K562 (cell line): ENCODE measurements around the gene RNF114. TPM values are rescaled to one million over a fixed set of nuclear protein-coding genes. Genes with fewer than 3 reads are reported as not detected.

ENCODE experiments used
- ATAC-seq: fragments of 200-7000 bp; cut with Tn5 transposase; 3 replicates; pipeline ENCODE4 v1.9.1; 2020; ENCODE audit warnings: moderate library complexity
- BruUV-seq: library from RNA; stranded (reverse); fragments of 400-500 nt; replicated peaks from 2 replicates; lab custom pipeline; 2021; lab: Mats Ljungman, UMichigan
- CTCF ChIA-PET: fragments of 300-600 bp; formaldehyde crosslinking; extraction: SDS; loops from one replicate; lab custom pipeline; 2021; ENCODE audit warnings: low intra/inter-chr PET ratio; lab: Yijun Ruan, JAX
- POLR2A ChIA-PET: fragments of 300-600, 350-650 bp; sonication (Branson Sonifier 250); formaldehyde crosslinking; extraction: SDS; loops from one replicate; lab custom pipeline; 2021; ENCODE audit warnings: antibody characterized with exemption, inconsistent platforms; lab: Yijun Ruan, JAX
- DNase-seq, 4 experiments: peaks; one replicate each; pipeline versions ENCODE4 v3.0.0 to v3.0.0-alpha.2; 2011 to 2018; ENCODE audit warnings: low spot score in 3 of 4, mixed read lengths in 3 of 4; ENCODE audit errors: extremely low read depth in 1 of 4
- FAIRE-seq: peaks from 2 replicates; lab custom pipeline; 2011; peaks lifted over from hg19 to GRCh38; lab: Jason Lieb, UNC
- H2AFZ ChIP-seq: 2 replicates; pipeline ENCODE4 v1.6.0; 2011; ENCODE audit warnings: low read depth, low read length, control low read depth, inconsistent platforms
- H3K27ac ChIP-seq: fragments of 200-600 bp; 3 replicates; pipeline ENCODE4 v1.8.0; 2011; ENCODE audit warnings: low read depth, mild to moderate bottlenecking, control low read depth, inconsistent platforms, low read length, moderate library complexity, mixed read lengths; ENCODE audit errors: extremely low read depth
- H3K27me3 ChIP-seq, 2 experiments: fragments of 300-600 bp in 1 of 2; 2 replicates in 1 of 2; 3 replicates in 1 of 2; pipeline versions ENCODE4 v1.6.0 to v1.8.0; 2011; ENCODE audit warnings: inconsistent platforms in 2 of 2, low read length in 2 of 2, mild to moderate bottlenecking in 1 of 2, mixed read lengths in 1 of 2, moderate library complexity in 1 of 2; ENCODE audit not compliant: control insufficient read depth in 2 of 2, insufficient read depth in 2 of 2
- H3K36me3 ChIP-seq: fragments of 300-600 bp; 3 replicates; pipeline ENCODE4 v1.8.0; 2011; ENCODE audit warnings: mild to moderate bottlenecking, low read length, inconsistent platforms; ENCODE audit not compliant: control insufficient read depth, insufficient read depth
- H3K4me1 ChIP-seq, 2 experiments: fragments of 200-600 bp in 1 of 2; replicated peaks in 1 of 2; 2 replicates in 1 of 2; 3 replicates in 1 of 2; pipeline versions ENCODE4 v1.5.1 to v1.8.0; 2011; ENCODE audit warnings: inconsistent platforms in 2 of 2, low read length in 2 of 2, mild to moderate bottlenecking in 1 of 2, mixed read lengths in 1 of 2, moderate library complexity in 1 of 2; ENCODE audit not compliant: control insufficient read depth in 2 of 2, insufficient read depth in 2 of 2
- H3K4me2 ChIP-seq: 2 replicates; pipeline ENCODE4 v1.6.1; 2011; ENCODE audit warnings: low read length, control low read depth, inconsistent platforms, mixed read lengths; ENCODE audit not compliant: insufficient read depth
- H3K4me3 ChIP-seq: fragments of 200-600 bp; sonication (generic), shearing (Covaris generic); 2 replicates; pipeline ENCODE4 v1.5.1; 2016; ENCODE audit warnings: control low read depth, inconsistent platforms
- H3K79me2 ChIP-seq: fragments of 200-600 bp; 3 replicates; pipeline ENCODE4 v1.8.0; 2011; ENCODE audit warnings: low read length, inconsistent platforms; ENCODE audit not compliant: control insufficient read depth, insufficient read depth
- H3K9ac ChIP-seq, 2 experiments: 2 replicates each; pipeline versions ENCODE4 v1.6.0 to v1.6.1; 2011; ENCODE audit warnings: low read depth in 2 of 2, low read length in 2 of 2, control low read depth in 1 of 2, inconsistent platforms in 1 of 2, mild to moderate bottlenecking in 1 of 2, mixed read lengths in 1 of 2; ENCODE audit not compliant: insufficient read depth in 1 of 2
- H3K9me1 ChIP-seq: one replicate; pipeline ENCODE4 v1.6.0; 2011; ENCODE audit warnings: inconsistent platforms, mild to moderate bottlenecking, low read length, moderate library complexity; ENCODE audit not compliant: control insufficient read depth, insufficient read depth
- H3K9me3 ChIP-seq: replicated peaks from 2 replicates; pipeline ENCODE4 v1.5.1; 2011; ENCODE audit warnings: low read depth, low read length, inconsistent platforms; ENCODE audit not compliant: control insufficient read depth, insufficient read depth
- H4K20me1 ChIP-seq: replicated peaks from 2 replicates; pipeline ENCODE4 v1.6.1; 2011; ENCODE audit warnings: low read length, inconsistent platforms, mixed read lengths; ENCODE audit not compliant: control insufficient read depth, insufficient read depth
- CREB1 ChIP-seq, 2 experiments: sonication (generic) in 1 of 2; formaldehyde crosslinking in 1 of 2; IDR thresholded peaks; 2 replicates each; pipeline versions ENCODE4 v1.6.1 to v1.8.0; 2012 to 2022; ENCODE audit warnings: inconsistent platforms in 1 of 2, mild to moderate bottlenecking in 1 of 2, missing genetic modification reagents in 1 of 2, moderate library complexity in 1 of 2
- KDM2B ChIP-seq: fragments of 250-450 bp; sonication (Bioruptor Pico); IDR thresholded peaks from 2 replicates; pipeline ENCODE4 v1.8.0; 2021; ENCODE audit warnings: mild to moderate bottlenecking, moderate library complexity
- LARP7 ChIP-seq: fragments of 450-650 bp; IDR thresholded peaks from 2 replicates; pipeline ENCODE4 v1.6.1; 2016
- MTA1 ChIP-seq: fragments of 450-650 bp; IDR thresholded peaks from 2 replicates; pipeline ENCODE4 v1.6.1; 2017; ENCODE audit warnings: borderline replicate concordance
- MTF1 ChIP-seq: fragments of 250-450 bp; sonication (Bioruptor Pico); IDR thresholded peaks from 2 replicates; pipeline ENCODE4 v1.9.0; 2021; ENCODE audit warnings: moderate library complexity, mild to moderate bottlenecking, inconsistent platforms, borderline replicate concordance
- NR2C1 ChIP-seq, 2 experiments: fragments of 450-650 bp; IDR thresholded peaks; 2 replicates each; pipeline ENCODE4 v1.6.1; 2017; ENCODE audit warnings: mild to moderate bottlenecking in 2 of 2, antibody characterized with exemption in 1 of 2, inconsistent platforms in 1 of 2, missing compliant biosample characterization in 1 of 2, missing genetic modification characterization in 1 of 2
- NR2C2 ChIP-seq, 2 experiments: fragments of 200-800 bp in 1 of 2; sonication (Bioruptor generic) in 1 of 2; sonication (generic) in 1 of 2; formaldehyde crosslinking in 1 of 2; IDR thresholded peaks; 2 replicates each; pipeline versions ENCODE4 v1.6.1 to v1.8.0; 2016 to 2022; ENCODE audit warnings: mild to moderate bottlenecking in 1 of 2, missing compliant biosample characterization in 1 of 2, missing genetic modification characterization in 1 of 2, missing genetic modification reagents in 1 of 2
- PCBP1 ChIP-seq: fragments of 200-400 bp; formaldehyde crosslinking; IDR thresholded peaks from 2 replicates; pipeline ENCODE4 v1.6.1; 2018; ENCODE audit warnings: mild to moderate bottlenecking, low read depth, low read length; ENCODE audit not compliant: poor library complexity, severe bottlenecking
- PML ChIP-seq: IDR thresholded peaks from 2 replicates; pipeline ENCODE4 v1.6.1; 2012; ENCODE audit warnings: low read length, inconsistent platforms
- ZNF311 ChIP-seq: fragments of 250-450 bp; sonication (Bioruptor Pico); IDR thresholded peaks from 2 replicates; pipeline ENCODE4 v1.4.0; 2020; ENCODE audit warnings: mild to moderate bottlenecking, moderate library complexity
- ZNF354B ChIP-seq: fragments of 250-450 bp; sonication (Bioruptor Pico); IDR thresholded peaks from 2 replicates; pipeline ENCODE4 v1.4.0; 2020
- WGBS: fragments of 100-300 bp; shearing (Covaris generic); methylation state at CpG from one replicate; pipeline ENCODE4 v1.1.6; 2016; ENCODE audit warnings: low coverage, mixed read lengths; ENCODE audit not compliant: insufficient coverage; ENCODE audit errors: missing lambda C conversion rate; 5-methylcytosine and 5-hydroxymethylcytosine counted together
- in situ Hi-C: fragments of 300-500 bp; cut with MboI; formaldehyde crosslinking; loops from 4 replicates; pipeline ENCODE4 v1.15.0; 2018; ENCODE audit warnings: inconsistent platforms, mixed read lengths
- intact Hi-C: fragments of 100-400 bp; cut with micrococcal nuclease; formaldehyde crosslinking; loops from 2 replicates; pipeline ENCODE4 v1.14.2; 2022
- polyA plus RNA-seq, 8 experiments: library from polyadenylated mRNA; depleted of rRNA in 4 of 8; stranded (reverse) in 5 of 8; unstranded in 3 of 8; fragments of >200 nt; fragmentation: Nextera tagmentation in 2 of 8; fragmentation: Illumina TruSeq in 1 of 8; extraction: Ambion mirVana in 2 of 8; extraction: Trizol in 1 of 8; gene quantifications; 2 replicates each; pipeline versions ENCODE4 v1.2.1 to v1.2.3, GENCODE V29; 2011 to 2014; ENCODE audit warnings: inconsistent platforms in 1 of 8, missing spikeins in 1 of 8
- total RNA-seq, 7 experiments: library from RNA; depleted of rRNA in 6 of 7; stranded (reverse); fragments of >200 nt in 6 of 7; fragmentation: Illumina TruSeq in 2 of 7; extraction: Trizol in 2 of 7; gene quantifications; 2 replicates each; pipeline versions ENCODE4 v1.2.1 to v1.2.3, GENCODE V29; 2011 to 2021; ENCODE audit warnings: low replicate concordance in 1 of 7
- TF ChIP-seq, protein P1 (sequence below), 3 experiments: IDR thresholded peaks in 2 of 3; conservative IDR thresholded peaks in 1 of 3; 2 replicates each; pipeline ENCODE4 v1.5.1; 2011 to 2012; ENCODE audit warnings: low read length in 3 of 3, mild to moderate bottlenecking in 3 of 3, control low read depth in 2 of 3, improper control_type of control experiment in 1 of 3, inconsistent platforms in 1 of 3, low read depth in 1 of 3, mixed read lengths in 1 of 3, moderate library complexity in 1 of 3; ENCODE audit not compliant: insufficient read depth in 2 of 3
- TF ChIP-seq, protein P2 (sequence below): IDR thresholded peaks from 2 replicates; pipeline ENCODE4 v1.6.1; 2011; ENCODE audit warnings: borderline replicate concordance, low read depth, mild to moderate bottlenecking, moderate library complexity, low read length; ENCODE audit not compliant: insufficient read depth, poor library complexity, severe bottlenecking

The RNF114 gene
- total and polyA plus RNA-seq, 9 of the 15 experiments (the other 6 are each of a cell fraction or from before 2014, with no cell fraction given): 38.6 to 111 (median 62.6) TPM

DNA sequence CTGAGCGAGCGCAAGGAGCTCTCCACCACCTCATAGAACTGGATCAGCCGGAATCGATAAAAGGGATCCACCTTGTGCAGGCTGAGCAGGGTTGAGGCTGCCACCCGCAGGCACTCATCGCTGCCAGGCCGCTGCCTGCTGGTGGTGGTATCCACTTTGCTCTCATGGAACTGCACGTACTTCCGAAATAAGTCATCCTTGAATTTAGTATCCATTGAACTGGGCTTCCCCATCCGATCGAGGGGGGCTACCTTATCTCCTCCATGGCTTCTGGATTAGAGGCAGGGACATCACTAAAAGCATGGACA lies 28.0 kb upstream of the RNF114 start:
- CTCF ChIA-PET: no interaction called here
- peaks cover 0 to 16% of the 10 kb centered on the region in 2 experiments; a peak in 2 of 5 replicates for H3K4me1 ChIP-seq

DNA sequence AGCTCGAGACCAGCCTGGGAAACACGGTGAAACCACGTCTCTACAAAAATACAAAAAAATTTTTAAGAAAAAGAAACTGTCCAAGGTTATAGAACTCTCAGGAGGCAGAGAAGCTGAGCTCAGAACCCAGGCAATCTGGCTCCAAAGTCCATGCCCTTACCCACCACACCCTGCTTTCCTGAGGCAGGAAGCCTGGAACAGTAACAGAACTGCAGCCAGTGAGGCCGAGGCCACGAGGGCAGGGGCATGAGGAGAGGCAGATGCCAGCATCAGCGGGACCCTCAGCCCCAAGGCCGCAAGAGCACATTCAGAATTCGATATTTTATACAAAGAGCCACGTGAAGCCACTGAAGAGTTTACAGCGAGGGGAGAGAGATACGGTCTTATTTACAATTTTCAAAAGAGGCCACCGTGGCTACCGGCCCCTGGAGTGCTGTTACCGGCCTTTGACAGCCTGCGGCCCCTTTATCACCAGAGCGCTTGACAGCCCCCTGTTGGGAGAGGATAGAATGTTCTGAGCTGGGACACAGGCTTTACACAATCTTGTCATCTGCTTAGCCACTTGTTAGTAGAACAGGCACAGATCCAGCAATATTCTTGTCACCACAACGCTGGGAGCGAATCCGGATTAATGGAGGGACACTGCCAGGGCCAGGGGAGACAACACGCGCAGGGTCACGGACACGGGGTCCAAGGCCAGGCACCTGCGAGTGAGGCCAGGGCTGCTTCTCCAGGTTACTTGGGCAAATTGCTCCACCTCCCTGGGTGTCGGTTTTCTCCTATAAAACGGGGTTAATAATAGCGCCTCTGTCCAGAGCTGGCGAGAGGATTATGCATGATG lies 26.5 kb upstream of the RNF114 start:
- 85% methylated on average over 26 of the region's 28 CpGs for WGBS
- H3K36me3 ChIP-seq: peaks cover 64% of the 10 kb centered on the region
- TF ChIP-seq PCBP1 (no peak), ZNF311 (no peak), NR2C1 (IDR thresholded peaks at IDR 0.05) (no peak), NR2C1 (tag; IDR thresholded peaks at IDR 0.05) (no peak), MTA1 (no peak), LARP7 (no peak), ZNF354B (CRISPR knock-in tag) (no peak)
- TF ChIP-seq, protein P1, sequence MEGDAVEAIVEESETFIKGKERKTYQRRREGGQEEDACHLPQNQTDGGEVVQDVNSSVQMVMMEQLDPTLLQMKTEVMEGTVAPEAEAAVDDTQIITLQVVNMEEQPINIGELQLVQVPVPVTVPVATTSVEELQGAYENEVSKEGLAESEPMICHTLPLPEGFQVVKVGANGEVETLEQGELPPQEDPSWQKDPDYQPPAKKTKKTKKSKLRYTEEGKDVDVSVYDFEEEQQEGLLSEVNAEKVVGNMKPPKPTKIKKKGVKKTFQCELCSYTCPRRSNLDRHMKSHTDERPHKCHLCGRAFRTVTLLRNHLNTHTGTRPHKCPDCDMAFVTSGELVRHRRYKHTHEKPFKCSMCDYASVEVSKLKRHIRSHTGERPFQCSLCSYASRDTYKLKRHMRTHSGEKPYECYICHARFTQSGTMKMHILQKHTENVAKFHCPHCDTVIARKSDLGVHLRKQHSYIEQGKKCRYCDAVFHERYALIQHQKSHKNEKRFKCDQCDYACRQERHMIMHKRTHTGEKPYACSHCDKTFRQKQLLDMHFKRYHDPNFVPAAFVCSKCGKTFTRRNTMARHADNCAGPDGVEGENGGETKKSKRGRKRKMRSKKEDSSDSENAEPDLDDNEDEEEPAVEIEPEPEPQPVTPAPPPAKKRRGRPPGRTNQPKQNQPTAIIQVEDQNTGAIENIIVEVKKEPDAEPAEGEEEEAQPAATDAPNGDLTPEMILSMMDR (IDR thresholded peaks at IDR 0.05 in 2 of 3, conservative IDR thresholded peaks at IDR 0.05 in 1 of 3; ENCODE audit: insufficient read depth in 2 of 3, low read depth in 1 of 3, low read length in 3 of 3): peak; percentile 41 to 52 (median 42); a peak in 5 of 6 replicates
- TF ChIP-seq, protein P2, sequence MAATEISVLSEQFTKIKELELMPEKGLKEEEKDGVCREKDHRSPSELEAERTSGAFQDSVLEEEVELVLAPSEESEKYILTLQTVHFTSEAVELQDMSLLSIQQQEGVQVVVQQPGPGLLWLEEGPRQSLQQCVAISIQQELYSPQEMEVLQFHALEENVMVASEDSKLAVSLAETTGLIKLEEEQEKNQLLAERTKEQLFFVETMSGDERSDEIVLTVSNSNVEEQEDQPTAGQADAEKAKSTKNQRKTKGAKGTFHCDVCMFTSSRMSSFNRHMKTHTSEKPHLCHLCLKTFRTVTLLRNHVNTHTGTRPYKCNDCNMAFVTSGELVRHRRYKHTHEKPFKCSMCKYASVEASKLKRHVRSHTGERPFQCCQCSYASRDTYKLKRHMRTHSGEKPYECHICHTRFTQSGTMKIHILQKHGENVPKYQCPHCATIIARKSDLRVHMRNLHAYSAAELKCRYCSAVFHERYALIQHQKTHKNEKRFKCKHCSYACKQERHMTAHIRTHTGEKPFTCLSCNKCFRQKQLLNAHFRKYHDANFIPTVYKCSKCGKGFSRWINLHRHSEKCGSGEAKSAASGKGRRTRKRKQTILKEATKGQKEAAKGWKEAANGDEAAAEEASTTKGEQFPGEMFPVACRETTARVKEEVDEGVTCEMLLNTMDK: peak; percentile 10
- TF ChIP-seq, all 486 proteins: peak for 2
- DNase-seq (peak in 3 of 4 experiments; percentile 44 to 51 (median 48)), FAIRE-seq (peak; percentile 60), ATAC-seq (peak; percentile 76)
- Histone ChIP-seq H3K9me3 (no peaks in the 10 kb centered on the region), H3K27me3 (no peaks in the 10 kb centered on the region), H3K4me3 (no peak overlapping the region), H3K4me1 (peaks cover 9 to 27% of the 10 kb centered on the region in 2 experiments; a peak in 3 of 5 replicates), H3K9me1 (no peaks in the 10 kb centered on the region), H4K20me1 (peaks cover 11% of the 10 kb centered on the region; the same call in 1 of the 2 replicates), H3K27ac (no peak overlapping the region), H2AFZ (no peak overlapping the region), H3K79me2 (peaks cover 54% of the 10 kb centered on the region), H3K9ac (peak overlapping the region in 1 of 2 experiments; percentile 82; a peak in 2 of 4 replicates), H3K4me2 (no peak overlapping the region)
- intact Hi-C loops (no loop called here), in situ Hi-C loops (no loop called here)
- CTCF ChIA-PET: no interaction called here
- BruUV-seq: no TSS peak
- POLR2A ChIA-PET: interaction anchor here (1.1 kb wide), 1 partner anchor 18 kb away, joined by 5 read pairs; no protein-coding TSS in a partner anchor

More for the DNA sequence above, 28.0 kb upstream of the RNF114 start:
- H3K9ac ChIP-seq: no peak overlapping the region
- BruUV-seq: no TSS peak
- intact Hi-C loops: no loop called here
- no peak overlapping the region for H3K4me2 ChIP-seq
- POLR2A ChIA-PET: no interaction called here
- 92% methylated on average over 11 of the region's 11 CpGs for WGBS
- H3K79me2 ChIP-seq: peaks cover 39% of the 10 kb centered on the region
- TF ChIP-seq KDM2B (no peak), PML (no peak), NR2C2 (CRISPR knock-in tag; IDR thresholded peaks at IDR 0.05) (no peak), NR2C2 (tag; IDR thresholded peaks at IDR 0.05) (no peak), MTF1 (CRISPR knock-in tag) (no peak), CREB1 (IDR thresholded peaks at IDR 0.05) (no peak), CREB1 (CRISPR knock-in tag; IDR thresholded peaks at IDR 0.05) (no peak)
- no peaks in the 10 kb centered on the region for H3K9me1 ChIP-seq
- no peak overlapping the region for H2AFZ ChIP-seq
- peaks cover 3% of the 10 kb centered on the region; the same call in 1 of the 2 replicates for H4K20me1 ChIP-seq
- no peak overlapping the region for H3K4me3 ChIP-seq
- in situ Hi-C loops: no loop called here
- peaks cover 72% of the 10 kb centered on the region for H3K36me3 ChIP-seq
- DNase-seq (no peak), ATAC-seq (no peak), FAIRE-seq (no peak)
- H3K27ac ChIP-seq: no peak overlapping the region
- H3K9me3 ChIP-seq: no peaks in the 10 kb centered on the region
- H3K27me3 ChIP-seq: no peaks in the 10 kb centered on the region
